Posterior vena cava (tissue), 2 donors: ENCODE data around the gene C2. TPM values are rescaled to one million over a fixed set of nuclear protein-coding genes. Genes with fewer than 3 reads are reported as not detected.

ENCODE experiments used
- DNase-seq: peaks from one replicate; pipeline ENCODE4 v3.0.0-alpha.2; 2020; ENCODE audit warnings: low spot score
- intact Hi-C, 2 donors: fragments of 100-400 bp; cut with DNase I; formaldehyde crosslinking; loops; one replicate each; pipeline versions ENCODE4 v1.14.1 to v1.14.2; 2022 to 2023
- long read RNA-seq, 2 donors: library from polyadenylated mRNA; unstranded; transcript quantifications; one replicate each; pipeline ENCODE4 v2.0.0, GENCODE V29; 2020 to 2021
- total RNA-seq, 2 donors: library from RNA; stranded (reverse); fragmentation: NEBNext Ultra II Directional; extraction: Animal tissue kit (Norgen Biotek cat#: 25700); gene quantifications; one replicate each; pipeline ENCODE4 v1.2.1, GENCODE V29; 2021
- donor health status: DM: yes; HTN: yes; CAD: no.
- donor health status: DM: yes; HTN: yes; CAD: no.

The C2 gene
- total RNA-seq: 10 to 100 TPM; 14.0 to 59.6 TPM
- long read RNA-seq, donor 1, transcript C2-201 (18 exons, 2,850 nt): major isoform, 15 of 28 reads
- long read RNA-seq, donor 1, partial matches to known transcripts: 8 of 28 reads
- long read RNA-seq, donor 1, other reads (novel, unspliced or antisense): 2 of 28 reads
- long read RNA-seq, donor 2, transcript C2-201 (18 exons, 2,850 nt): major isoform, 13 of 29 reads
- long read RNA-seq, donor 2, transcript C2-206 (16 exons, 2,434 nt): minor isoform, 5 of 29 reads
- long read RNA-seq, donor 2, partial matches to known transcripts: 3 of 29 reads
- long read RNA-seq, donor 2, other reads (novel, unspliced or antisense): 7 of 29 reads

DNA sequence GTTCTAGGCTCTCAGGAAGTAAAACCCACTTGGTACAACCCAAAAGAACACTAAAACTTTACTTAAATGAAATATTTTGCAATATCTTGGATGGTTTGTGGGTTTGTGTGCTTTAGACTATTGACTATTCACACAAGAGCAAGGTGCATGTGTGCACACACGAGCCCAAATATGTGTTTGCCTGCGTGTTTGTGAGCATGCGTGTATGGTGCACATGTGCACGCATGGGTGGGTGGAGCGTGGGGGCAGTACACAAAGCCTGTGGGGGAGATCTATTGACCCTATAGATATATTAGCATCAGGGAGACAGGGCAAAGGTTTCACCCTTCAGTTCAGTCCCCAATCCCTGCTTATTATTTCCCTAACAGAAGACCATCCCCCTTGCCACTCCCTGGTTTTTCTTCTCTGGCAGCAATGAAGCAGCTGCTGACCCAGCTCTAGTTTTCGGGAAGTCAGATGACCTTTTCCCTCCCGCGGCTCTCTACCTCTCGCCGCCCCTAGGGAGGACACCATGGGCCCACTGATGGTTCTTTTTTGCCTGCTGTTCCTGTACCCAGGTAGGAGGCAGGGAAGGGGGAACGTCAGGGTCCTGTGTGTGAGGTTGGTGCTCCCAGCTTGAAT lies at the start of gene C2:
Gene C2 (plus strand): TSS at position 476 of the 621 bp plus-strand sequence. CDS start 36 bp downstream, at position 512.
- intact Hi-C loops: no loop called here
- no peak for DNase-seq

GRCh38 chr6:31878222-31878621 lies 49.3 kb upstream of the C2 start:
- intact Hi-C loops: no loop called here
- no peak for DNase-seq

- no peak for DNase-seq
- intact Hi-C loops: no loop called here
These were observed 48.8 kb upstream of the C2 start, which contains the start of gene SLC44A4 for GRCh38 chr6:31878726-31879125. Gene SLC44A4 (minus strand): TSS chr6:31878997. CDS start chr6:31878980, 17 bp downstream.

GRCh38 chr6:31879143-31879542 lies 48.4 kb upstream of the C2 start:
- DNase-seq: no peak
- intact Hi-C loops: no loop called here

- intact Hi-C loops: no loop called here
- DNase-seq: no peak
These were observed 47.6 kb upstream of the C2 start for GRCh38 chr6:31879901-31880300.

- no peak for DNase-seq
- intact Hi-C loops: no loop called here
These were observed 46.9 kb upstream of the C2 start for GRCh38 chr6:31880616-31881015.

DNA sequence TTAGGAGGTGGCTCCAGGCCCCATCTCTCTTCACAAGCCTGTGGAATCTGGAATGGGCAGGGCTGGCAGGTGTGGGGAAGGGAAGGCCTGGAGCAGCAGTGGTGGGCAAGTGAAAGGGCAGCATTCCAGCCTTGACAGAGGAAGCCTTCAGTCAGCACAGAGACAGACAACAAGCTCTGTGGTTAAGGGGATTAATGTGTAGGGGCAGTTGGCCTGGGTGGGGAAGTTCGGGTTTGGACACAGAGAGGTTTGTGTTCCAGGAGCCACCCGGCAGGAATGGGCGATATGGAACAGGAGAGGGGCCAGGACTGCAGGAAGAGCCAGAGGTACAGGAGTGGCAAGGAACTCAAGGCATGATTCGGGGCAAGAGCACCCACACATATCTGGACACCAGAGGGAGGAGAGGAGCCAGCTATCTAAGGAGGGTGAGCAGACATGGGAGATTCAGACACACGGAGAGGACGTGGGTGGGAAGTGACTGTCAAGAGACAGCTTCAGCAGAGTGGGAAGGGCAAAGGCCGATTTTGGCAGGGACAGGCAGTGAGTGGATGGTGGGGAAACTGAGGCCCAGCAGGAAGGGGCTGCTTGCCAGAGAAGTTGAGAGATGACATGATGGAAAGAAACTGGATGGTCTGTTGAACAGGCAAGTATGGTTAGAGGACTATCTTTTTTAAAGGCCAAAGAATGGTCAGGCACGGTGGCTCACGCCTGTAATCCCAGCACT lies 46.2 kb upstream of the C2 start:
- no peak for DNase-seq
- intact Hi-C loops: no loop called here

DNA sequence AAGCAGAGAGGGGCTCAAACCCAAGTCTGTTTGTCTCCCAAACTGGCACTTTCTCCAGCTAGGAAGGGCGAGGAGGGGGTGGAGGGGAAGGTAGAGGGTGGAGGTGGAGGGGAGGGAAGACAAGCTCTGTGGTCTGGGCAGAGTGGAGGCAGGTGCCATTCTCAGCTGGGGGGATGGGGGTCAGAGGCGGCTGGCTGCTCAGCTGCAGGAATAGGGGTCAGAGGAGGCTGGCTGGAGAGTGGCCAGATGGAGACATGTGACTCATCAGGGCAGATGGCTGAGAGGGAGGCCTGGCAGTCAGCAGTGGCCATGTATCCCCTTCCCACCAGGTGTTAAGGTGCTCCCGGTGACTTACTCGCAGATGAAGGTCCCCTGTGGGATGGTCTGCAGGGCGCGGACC lies 45.2 kb upstream of the C2 start:
- intact Hi-C loops: no loop called here
- no peak for DNase-seq

DNA sequence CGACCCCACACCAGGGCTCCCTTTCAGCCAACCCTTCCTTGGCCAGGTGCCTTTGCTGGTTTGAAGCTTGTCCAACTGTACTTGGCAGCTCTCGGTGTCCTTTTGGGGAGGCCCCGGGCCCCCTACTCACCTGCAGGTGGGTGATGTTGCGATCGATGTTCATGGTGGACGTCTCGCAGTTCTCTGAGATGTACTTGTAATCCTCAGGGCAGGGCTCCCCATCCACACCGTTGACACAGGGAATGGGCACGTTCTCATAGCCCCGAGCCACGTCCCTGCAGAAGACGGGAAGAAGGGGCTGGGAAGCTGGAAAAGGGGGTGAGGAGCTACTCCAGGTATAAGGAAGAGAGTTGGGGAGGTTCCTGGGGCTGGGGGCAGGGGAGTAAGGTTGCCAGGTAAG lies 43.8 kb upstream of the C2 start:
- intact Hi-C loops: no loop called here
- no peak for DNase-seq

- intact Hi-C loops: no loop called here
- no peak for DNase-seq
These were observed 42.9 kb upstream of the C2 start for GRCh38 chr6:31884528-31885035.

GRCh38 chr6:31886541-31886991 lies 41.0 kb upstream of the C2 start:
- DNase-seq: no peak
- intact Hi-C loops: no loop called here

GRCh38 chr6:31887173-31888007 lies 40.1 kb upstream of the C2 start:
- DNase-seq: no peak
- intact Hi-C loops: no loop called here

DNA sequence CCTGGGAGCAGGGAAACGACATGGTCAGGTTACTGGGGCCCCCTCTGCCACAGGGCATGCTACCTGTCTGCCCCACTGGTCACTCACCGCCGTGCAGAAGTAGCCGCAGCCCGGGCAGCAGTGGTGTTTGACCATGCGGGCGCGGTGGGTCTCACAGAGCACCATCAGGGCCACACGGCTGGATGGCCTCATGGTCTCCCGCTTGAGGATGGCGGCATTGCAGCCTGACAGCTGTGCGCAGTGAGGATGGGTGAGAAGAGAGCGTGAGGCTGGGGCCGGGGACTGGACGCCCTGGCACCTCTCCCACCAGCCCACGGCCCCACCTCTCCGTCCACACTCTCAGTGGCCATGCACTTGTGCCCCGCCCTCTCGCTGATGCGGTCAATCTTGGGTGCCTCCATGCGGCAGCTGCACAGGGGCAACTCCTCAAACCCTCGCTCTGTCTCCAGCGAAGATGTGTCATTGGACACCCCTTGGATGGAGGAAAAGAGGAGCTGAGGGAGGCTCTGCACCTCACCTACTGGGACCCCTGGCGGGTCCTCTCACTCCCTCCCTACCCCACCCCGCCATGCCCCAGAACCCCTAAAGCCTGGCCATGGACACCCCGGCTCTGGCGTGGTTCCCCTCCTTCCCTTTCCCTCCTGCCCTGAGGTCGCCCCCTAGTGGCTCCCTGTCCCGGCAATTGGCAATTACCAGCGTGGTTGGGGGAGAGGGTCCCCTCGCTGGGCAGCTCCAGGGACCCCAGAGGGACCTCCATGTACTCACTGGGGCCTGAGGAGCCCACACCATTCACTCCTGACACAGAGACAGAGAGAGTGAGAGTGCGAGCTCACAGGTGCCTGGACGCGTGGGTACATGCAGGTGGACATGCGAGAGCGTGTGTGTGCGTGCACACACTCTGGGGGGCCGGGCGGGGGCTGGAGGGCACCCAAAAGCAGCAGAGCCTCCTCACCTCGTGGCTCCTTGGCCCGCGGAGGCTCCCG lies 39.0 kb upstream of the C2 start:
- intact Hi-C loops: no loop called here
- DNase-seq: no peak

DNA sequence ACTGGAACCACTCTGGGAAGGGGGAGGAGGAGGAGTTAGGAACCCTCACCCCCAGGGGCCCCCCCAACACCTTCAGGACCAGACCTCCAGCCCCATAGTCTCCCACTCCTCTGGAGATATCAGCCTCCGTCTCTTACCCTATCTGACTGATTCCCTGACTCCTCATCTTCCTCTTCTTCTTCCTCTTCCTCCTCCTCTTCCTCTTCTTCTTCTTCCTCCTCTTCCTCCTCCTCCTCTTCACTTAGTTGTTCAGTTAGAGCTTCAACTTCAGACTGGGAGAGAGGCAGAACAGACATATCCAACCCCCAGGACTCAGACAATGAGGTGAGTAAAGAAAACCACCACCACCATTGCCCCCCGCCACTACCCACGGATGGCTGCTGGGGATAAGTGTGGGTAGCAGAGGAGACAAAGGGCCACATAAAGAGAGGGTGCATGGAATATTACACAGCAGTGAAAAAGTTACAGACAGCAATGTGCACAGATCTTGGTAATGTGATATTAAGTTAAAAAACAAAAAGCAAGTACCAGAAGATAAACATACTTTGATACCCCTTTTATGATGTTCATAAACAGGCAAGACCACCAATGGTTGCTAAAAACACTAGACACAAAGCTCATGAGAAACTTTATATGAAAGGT lies 38.1 kb upstream of the C2 start:
- intact Hi-C loops: no loop called here
- DNase-seq: no peak

DNA sequence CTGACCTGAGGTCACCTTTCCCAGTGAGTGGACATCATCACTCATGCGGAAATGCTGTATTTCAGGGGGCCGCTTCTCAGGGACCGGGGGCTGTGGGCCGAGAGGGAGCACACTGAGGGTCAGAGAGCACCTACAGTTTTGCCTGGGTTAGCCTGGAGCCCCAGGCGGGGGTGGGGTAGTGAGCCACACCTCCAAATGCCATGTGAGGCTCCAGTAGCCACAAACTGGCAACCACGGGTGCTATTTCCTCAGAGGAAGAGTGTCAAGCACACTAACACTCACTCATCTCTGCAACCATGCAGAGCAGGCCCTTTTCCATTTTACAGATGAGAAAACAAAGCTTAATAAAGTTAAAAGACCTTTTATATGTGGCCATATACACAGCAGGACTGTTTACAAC lies 34.7 kb upstream of the C2 start:
- DNase-seq: no peak
- intact Hi-C loops: no loop called here

DNA sequence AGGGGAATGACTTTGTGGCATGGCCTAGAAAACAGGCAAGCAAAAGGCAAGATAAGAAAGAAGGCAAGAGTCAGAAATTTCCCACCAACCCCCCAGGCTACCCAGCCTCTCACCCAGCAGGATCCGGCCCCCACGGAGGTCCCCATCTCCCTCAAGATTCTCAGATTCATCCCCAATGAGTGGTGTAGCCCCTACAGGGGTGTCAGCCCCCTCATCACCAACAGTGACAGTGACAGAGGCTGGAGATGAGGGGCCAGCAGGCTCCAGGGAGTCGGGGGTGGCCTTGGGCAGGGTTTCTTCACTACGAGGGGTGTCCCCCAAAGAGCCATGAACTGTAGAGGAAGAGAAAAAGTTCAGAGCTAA lies 31.0 kb upstream of the C2 start:
- DNase-seq: no peak
- intact Hi-C loops: no loop called here

DNA sequence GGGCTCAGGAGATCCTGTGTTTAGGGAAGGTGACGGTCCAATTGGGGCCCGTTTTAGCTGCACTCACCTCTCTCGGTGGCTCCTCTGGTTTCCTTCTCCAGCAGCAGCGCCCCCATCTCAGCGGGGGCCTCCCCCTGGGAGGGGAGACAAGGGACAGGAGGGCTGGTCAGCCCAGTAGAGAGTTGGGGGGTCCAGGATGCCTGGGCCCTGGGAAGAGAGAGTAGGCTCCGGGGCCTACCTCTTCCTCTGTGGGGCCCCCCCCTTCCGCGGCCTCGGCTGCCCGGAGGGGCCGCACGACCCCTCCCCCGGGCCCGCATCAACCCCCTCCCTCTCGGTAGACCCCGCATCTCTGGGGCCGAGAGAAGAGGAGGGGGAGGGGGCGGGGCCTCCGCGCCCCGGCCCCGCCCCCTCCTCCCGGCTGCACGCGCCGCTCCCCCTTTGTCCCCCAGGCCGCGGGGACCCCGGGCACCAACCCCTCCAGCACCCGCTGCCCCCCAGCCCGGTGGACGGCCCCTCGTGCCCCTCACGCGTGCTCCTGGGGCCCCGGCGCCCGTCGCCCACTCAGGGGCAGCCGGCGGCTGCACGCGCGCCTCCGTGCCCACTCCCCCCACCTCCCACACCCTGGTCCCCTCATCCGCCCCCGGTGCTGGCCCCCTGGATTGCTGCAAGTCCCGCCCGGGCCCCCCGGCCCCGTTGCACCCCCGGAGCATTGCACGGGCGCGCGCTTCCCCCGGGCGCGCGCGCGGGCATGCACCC lies 30.5 kb upstream of the C2 start:
- DNase-seq: peak; percentile 53
- intact Hi-C loops: no loop called here
